Sciatic nerve (tissue), 2 donors: ENCODE results near the gene GABARAP. TPM values are rescaled to one million over a fixed set of nuclear protein-coding genes. Genes with fewer than 3 reads are reported as not detected.

ENCODE experiments used
- ATAC-seq: fragments of 200-7000 bp; cut with Tn5 transposase; one replicate; pipeline ENCODE4 v1.9.1; 2020; ENCODE audit warnings: mild to moderate bottlenecking, moderate library complexity
- DNase-seq: peaks from one replicate; pipeline ENCODE4 v3.0.0-alpha.2; 2020; ENCODE audit warnings: low spot score
- intact Hi-C: fragments of 100-400 bp; cut with DNase I; formaldehyde crosslinking; loops from one replicate; pipeline ENCODE4 v1.14.2; 2022
- total RNA-seq: library from RNA; stranded (reverse); fragmentation: NEBNext Ultra II Directional; extraction: Animal tissue kit (Norgen Biotek cat#: 25700); gene quantifications from one replicate; pipeline ENCODE4 v1.2.1, GENCODE V29; 2021
- donor health status: DM: no; HTN: no; CAD: no.
- donor health status: DM: no; HTN: no; CAD: no.

Gene GABARAP
- total RNA-seq, 1 donor from 2014 or later, result 397 TPM

DNA sequence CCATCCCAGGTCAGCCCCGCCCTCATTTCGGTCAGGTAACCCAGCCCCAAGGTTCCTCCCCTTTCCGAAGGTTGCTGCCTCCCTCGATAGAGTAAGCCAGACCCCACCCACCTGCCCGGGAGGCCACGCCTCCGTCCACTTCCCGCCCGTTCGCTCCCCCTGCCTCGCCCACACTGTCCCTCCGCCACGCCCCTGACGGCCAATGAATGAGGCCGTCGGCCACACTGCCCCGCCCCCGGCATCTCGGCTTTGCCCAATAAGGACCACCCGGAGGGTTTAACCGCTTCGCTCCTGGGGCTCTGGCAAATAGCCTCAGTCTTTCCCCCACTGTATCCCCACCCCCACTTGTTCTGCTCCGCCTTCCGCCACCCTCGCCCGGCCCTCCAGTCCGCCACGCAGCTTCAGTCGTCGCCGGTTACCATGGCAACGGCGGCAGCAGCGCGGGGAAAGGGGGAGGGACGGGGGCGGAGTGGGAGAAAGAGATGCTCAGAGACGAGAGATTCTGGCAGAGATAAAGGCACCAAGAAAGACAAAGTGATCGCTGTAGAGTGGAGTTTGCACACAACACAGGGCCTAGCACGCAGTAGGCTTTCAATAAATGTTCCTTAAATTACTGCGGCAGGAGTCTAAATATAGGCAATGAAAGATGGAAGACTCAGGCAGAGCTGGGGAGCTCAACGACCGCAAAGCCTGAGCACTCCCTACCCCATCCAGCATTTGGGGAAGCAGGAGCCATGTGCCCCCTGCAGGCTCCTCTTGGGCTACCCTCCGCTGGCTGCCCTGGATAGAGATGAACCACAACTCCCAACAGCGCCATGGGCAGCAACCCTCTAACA is 27.7 kb downstream of the GABARAP start:
- peak; percentile 92 for ATAC-seq
- intact Hi-C loops, result no loop called here
- DNase-seq, result peak; percentile 99

DNA sequence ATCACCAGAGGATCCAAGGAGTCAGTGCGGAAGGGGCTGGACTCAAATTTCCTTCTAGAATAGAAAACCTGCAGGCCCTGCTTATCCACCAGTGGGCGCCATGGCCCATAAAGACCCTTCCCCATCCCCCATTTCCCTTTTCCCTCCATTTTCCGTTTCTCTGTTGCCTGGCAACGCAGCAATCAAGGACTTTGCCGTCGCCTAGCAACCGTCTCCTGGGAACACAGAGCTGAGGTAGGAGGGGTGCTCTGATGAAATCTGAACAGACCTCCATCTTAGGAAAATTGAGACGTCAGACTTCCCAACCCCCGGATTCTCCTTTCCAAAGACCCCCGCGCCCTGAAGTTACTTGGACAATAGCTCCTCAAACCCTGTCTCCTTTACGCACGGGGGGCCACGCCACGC is 28.4 kb downstream of the GABARAP start:
- no peak for DNase-seq
- intact Hi-C loops, result no loop called here
- ATAC-seq, result peak; percentile 13

- ATAC-seq (no peak), DNase-seq (no peak)
- intact Hi-C loops, result no loop called here
These were observed 30.6 kb downstream of the GABARAP start for GRCh38 chr17:7211491-7212273.

GRCh38 chr17:7208754-7209460 is 33.3 kb downstream of the GABARAP start:
- intact Hi-C loops, result no loop called here
- no peak for DNase-seq
- no peak for ATAC-seq

GRCh38 chr17:7208027-7208571 is 34.1 kb downstream of the GABARAP start:
- intact Hi-C loops, result no loop called here
- ATAC-seq (no peak), DNase-seq (no peak)

DNA sequence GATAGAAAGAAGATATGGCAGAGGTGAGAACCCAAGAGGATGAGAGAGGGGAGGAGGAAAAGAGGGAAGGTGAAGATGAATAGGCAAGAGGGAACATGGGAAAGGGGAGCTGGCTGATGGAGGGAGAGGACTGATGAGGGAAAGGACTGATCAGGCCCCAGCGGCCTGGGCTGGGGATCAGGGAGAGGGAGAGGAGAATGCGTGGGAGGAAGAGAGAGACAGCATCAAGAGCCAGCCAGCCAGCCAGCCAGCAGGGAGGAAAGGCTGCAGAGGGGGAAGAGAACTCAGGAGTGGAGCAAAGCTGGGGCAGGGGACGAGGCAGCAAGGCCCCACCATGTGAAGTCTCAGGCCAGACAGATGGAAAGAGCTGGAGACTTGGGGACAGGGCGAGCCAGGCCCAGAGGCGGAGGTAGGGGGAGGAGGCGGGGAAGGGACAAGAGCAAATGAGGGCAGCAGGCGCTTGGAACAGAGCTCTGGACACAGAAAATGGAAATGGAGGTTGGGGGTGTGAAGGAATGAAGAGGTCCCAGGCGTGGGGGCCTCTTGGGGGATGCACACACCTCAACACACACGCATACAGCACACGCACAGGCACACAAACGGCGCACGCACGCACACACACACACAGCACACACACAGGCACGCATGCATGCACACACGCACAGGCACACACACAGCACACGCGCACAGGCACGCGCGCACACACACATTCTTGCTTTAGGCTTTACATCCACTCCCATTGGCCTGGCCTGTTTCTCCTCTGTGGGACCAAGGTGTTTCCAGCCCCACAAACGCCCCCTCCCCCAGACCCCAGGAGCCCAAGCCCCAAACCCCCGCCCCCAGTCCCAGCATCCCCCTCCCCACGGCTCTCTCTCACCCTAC is 34.9 kb downstream of the GABARAP start:
- intact Hi-C loops, result no loop called here
- no peak for ATAC-seq
- no peak for DNase-seq

- DNase-seq (no peak), ATAC-seq (peak; percentile 0)
- intact Hi-C loops, result no loop called here
These were observed 36.7 kb downstream of the GABARAP start for GRCh38 chr17:7205561-7205960.

DNA sequence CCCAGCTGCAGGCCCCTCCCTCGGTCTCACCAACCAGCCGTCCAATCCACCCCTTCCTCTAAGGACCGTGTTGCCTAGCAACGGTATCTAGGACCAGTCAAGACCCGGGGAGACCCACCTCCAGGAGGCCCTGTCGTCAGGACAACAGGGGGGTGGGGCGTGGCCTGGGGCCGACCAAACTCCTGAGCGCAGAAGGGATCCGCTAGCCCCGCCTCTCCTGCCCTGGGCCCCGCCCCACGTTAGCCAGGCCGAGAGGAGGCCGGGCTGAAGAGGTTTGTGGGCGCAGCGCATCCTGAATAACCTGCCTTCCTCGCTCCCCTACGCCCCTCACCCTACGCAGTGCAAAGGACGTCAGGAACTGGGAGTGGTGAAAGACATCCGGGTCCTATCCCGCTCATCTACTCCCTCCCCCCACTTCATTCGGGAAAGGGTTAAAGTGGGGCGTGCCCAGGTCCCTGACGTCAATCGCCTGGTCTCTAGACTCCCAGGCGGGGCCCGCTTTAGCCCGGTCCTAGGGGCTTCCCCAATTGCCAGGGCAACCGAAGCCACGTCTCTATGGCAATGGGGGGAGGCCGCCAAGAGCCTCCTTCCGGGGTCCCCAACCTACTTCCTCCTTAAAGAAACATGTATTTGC is 37.3 kb downstream of the GABARAP start:
- ATAC-seq, result peak; percentile 93
- DNase-seq, result peak; percentile 91
- intact Hi-C loops, result no loop called here

DNA sequence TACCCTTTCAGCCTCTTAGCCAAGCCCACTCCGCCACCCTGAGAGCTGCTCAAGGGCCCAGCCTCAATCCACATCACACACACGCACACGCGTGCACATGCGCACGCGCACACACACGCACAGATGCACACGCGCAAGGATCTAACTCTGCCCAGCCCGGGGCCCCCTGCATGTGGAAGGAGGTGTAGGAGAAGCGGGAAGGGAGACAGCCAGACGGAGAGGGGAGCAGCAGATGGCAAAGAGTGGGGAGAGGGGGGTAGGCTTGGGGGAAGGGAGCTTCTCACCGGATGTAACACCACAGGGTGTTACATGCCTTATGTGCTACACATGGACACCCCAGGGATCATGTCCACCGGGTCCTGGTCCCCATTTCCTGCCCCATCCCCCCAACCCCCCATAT is 37.9 kb downstream of the GABARAP start:
- DNase-seq (no peak), ATAC-seq (peak; percentile 6)
- intact Hi-C loops, result no loop called here

DNA sequence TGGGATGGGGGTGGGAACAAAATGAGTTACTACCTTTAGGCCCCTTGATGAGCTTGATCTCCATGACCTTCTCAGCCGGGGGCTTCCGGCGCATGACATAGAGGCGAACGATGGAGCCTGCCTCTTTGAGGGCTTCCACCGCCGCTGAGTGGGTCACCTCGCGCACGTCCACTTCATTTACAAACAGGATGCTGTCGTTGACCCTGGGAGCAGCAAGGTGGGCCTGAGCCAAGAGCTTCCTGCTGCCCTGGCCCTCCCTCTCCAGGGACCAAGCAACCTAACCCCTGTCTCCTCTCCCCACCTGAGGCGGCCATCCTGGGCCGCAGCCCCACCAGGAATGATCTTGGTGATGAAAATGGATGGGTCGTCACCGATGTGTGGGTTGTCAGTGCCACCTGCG is 38.9 kb downstream of the GABARAP start:
- DNase-seq (no peak), ATAC-seq (no peak)

DNA sequence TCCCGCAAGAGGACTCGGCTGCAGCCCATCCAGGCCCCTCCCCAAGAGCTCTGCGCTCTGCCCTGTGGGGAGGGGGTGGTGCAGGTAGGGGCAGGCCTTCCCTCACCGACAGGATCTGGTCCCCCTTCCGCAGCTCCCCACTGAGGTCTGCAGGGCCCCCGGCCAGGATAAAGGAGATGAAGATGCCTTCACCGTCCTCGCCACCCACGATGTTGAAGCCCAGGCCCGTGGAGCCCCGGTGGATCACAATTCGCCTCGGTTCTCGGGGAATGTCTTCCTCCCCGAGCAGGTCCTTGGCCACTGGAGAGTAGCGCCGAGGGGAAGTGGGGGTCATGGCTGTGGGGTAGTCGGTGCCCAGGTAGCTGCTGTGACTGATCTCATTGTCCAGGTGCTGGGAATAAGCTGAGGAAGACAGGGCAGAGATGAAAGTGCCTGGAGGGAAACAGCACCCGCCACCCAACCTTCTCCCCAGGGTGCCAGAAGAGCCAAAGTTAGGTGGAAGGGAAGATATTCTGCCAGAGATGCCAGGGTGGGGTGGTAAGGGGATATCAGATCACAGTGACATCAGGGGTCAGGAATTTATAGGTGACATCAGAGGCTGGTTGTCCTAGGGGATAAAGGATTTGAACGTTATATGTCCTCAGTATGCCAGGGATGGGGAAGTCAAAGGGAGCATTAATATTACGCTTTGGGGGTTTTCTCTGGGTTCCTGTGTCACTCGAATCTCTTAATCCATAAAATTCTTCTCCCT is 45.4 kb downstream of the GABARAP start:
- DNase-seq (no peak), ATAC-seq (no peak)
- intact Hi-C loops, result no loop called here

More for the DNA sequence above, 38.9 kb downstream of the GABARAP start:
- intact Hi-C loops, result no loop called here

GRCh38 chr17:7195971-7196370 is 46.3 kb downstream of the GABARAP start:
- intact Hi-C loops, result no loop called here
- DNase-seq (no peak), ATAC-seq (no peak)

DNA sequence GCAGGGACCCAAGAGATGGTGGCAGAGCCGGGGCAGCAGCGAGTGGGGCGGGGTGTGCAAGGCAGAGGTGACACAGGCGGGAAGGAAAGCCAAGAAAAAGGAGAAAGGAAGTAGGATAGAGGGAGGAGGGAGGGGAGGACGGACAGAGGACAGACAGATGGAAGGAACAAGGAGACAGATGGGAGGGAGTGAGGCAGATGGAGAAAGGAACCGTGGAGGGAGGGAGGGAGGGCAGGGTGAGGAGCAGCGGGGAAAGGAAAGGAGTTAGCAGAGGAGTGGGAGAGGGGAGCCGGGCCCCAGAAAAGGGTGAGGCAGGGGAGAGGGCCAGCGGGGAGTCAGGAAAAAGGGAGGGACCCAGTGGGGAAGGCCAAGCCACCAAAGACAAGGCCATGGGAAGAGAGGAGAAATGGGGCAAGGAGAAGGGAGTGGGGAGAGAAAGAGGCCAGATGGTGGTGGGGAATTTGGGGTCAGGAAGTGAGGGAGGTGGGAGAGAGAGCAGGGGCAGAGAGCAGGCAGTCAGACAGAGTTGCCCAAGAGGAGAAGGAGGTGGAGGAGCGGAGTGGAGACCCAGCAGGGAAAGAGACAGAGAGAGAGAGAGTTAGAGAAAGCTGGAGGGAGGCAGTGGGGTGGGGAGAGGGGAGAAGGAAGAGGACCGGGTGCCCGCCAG is 49.8 kb downstream of the GABARAP start:
- DNase-seq, result no peak

GRCh38 chr17:7191571-7192270 is 50.5 kb downstream of the GABARAP start:
- no peak for DNase-seq
- intact Hi-C loops, result no loop called here
- ATAC-seq, result peak; percentile 88

More for the DNA sequence above, 49.8 kb downstream of the GABARAP start:
- ATAC-seq, result no peak
- intact Hi-C loops, result no loop called here

DNA sequence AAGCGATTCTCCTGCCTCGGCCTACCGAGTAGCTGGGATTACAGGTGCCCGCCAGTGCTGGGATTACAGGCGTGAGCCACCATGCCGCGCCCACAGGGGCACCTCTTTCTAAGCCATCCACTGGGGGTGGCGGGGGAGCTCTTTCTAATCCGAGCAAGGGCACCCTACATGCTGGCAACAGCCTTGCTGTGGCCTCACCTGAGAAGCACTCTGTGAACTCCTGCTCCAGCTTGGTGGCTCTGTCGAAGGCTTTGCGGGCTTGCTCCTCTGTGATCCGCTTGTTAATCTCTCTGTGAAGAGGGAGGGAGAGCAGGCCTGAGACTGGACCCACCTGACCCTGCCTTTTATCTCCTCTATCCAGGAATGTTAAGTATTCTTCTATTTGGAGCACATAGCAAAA is 51.2 kb downstream of the GABARAP start:
- intact Hi-C loops, result no loop called here
- ATAC-seq (peak; percentile 14), DNase-seq (no peak)

GRCh38 chr17:7190276-7190917 is 51.9 kb downstream of the GABARAP start:
- ATAC-seq, result no peak
- intact Hi-C loops, result no loop called here
- DNase-seq, result no peak
